Prostate gland (tissue), 2 donors: Measurements from ENCODE around the gene SLC44A3. TPM values are rescaled to one million over a fixed set of nuclear protein-coding genes. Genes with fewer than 3 reads are reported as not detected.

Experiments
- DNase-seq: peaks from one replicate; pipeline ENCODE4 v3.0.0-alpha.2; 2019; ENCODE audit warnings: low spot score
- H3K27ac ChIP-seq, 2 donors: fragments of 200-600 bp; sonication (generic); 2 replicates each; pipeline ENCODE4 v1.5.1; 2017 to 2019
- H3K27me3 ChIP-seq: fragments of 200-600 bp; sonication (generic); replicated peaks from 2 replicates; pipeline ENCODE4 v1.5.1; 2019; ENCODE audit not compliant: insufficient read depth
- H3K36me3 ChIP-seq, 2 donors: fragments of 200-600 bp; sonication (generic); 1 replicate in 1 of 2; 2 replicates in 1 of 2; pipeline versions ENCODE4 v1.5.1 to v1.8.1; 2017 to 2019
- H3K4me1 ChIP-seq: fragments of 200-600 bp; sonication (generic); replicated peaks from 2 replicates; pipeline ENCODE4 v1.5.1; 2019
- H3K4me3 ChIP-seq, 2 donors: fragments of 200-600 bp; sonication (generic); 2 replicates each; pipeline ENCODE4 v1.5.1; 2017 to 2019
- H3K9me3 ChIP-seq: fragments of 200-600 bp; sonication (generic); 2 replicates; pipeline ENCODE4 v1.5.1; 2017
- POLR2A ChIP-seq: fragments of 450-650 bp; IDR thresholded peaks from one replicate; pipeline ENCODE4 v1.6.1; 2016; ENCODE audit warnings: antibody characterized with exemption, mild to moderate bottlenecking
- POLR2AphosphoS5 ChIP-seq: sonication (generic); formaldehyde crosslinking; IDR thresholded peaks from one replicate; pipeline ENCODE4 v1.6.1; 2017; ENCODE audit warnings: antibody characterized with exemption
- WGBS: methylation state at CpG from one replicate; pipeline ENCODE4 v1.1.5; 2018; 5-methylcytosine and 5-hydroxymethylcytosine counted together
- intact Hi-C: fragments of 100-400 bp; cut with DNase I; formaldehyde crosslinking; loops from one replicate; pipeline ENCODE4 v1.14.2; 2022
- total RNA-seq, 2 donors: library from RNA; depleted of rRNA; stranded (reverse); fragments of >200 nt; gene quantifications; one replicate each; pipeline ENCODE4 v1.1.0, GENCODE V29; 2016
- TF ChIP-seq, protein P1 (sequence below), 4 experiments: fragments of 200-600 bp in 2 of 4; fragments of 450-650 bp in 2 of 4; sonication (generic) in 2 of 4; IDR thresholded peaks; 1 replicate in 3 of 4; 2 replicates in 1 of 4; pipeline ENCODE4 v1.5.1; 2016 to 2019; ENCODE audit warnings: antibody characterized with exemption in 4 of 4, mild to moderate bottlenecking in 2 of 4, moderate library complexity in 2 of 4

Gene SLC44A3
- total RNA-seq, 2 donors from 2014 or later, result 15.4 to 16.2 TPM

DNA sequence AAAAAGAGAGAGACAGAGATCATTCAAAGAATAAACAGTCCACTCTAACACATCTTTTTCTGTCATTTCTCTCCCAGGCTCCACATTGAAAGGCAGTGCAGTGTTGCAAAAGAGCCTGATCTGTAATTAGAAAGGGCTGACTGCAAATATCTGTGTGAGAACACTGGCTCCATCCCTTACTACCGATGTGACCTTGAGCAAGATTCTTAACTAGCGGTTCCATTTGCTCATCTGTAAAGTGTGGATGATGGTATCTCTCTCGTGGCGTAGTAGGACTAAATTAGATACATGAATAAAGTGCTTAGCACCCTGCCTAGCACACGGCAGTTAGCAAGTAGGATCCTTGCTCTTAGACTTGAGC lies 26.9 kb upstream of the SLC44A3 start:
- no peak overlapping the region for H3K4me3 ChIP-seq
- WGBS, result 59% methylated on average over 5 of the region's 5 CpGs
- H3K27me3 ChIP-seq, result no peaks in the 10 kb centered on the region
- TF ChIP-seq POLR2AphosphoS5, result peak; percentile 4
- TF ChIP-seq, protein P1, sequence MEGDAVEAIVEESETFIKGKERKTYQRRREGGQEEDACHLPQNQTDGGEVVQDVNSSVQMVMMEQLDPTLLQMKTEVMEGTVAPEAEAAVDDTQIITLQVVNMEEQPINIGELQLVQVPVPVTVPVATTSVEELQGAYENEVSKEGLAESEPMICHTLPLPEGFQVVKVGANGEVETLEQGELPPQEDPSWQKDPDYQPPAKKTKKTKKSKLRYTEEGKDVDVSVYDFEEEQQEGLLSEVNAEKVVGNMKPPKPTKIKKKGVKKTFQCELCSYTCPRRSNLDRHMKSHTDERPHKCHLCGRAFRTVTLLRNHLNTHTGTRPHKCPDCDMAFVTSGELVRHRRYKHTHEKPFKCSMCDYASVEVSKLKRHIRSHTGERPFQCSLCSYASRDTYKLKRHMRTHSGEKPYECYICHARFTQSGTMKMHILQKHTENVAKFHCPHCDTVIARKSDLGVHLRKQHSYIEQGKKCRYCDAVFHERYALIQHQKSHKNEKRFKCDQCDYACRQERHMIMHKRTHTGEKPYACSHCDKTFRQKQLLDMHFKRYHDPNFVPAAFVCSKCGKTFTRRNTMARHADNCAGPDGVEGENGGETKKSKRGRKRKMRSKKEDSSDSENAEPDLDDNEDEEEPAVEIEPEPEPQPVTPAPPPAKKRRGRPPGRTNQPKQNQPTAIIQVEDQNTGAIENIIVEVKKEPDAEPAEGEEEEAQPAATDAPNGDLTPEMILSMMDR (IDR thresholded peaks at IDR 0.05), result no peak
- H3K4me1 ChIP-seq, result no peaks in the 10 kb centered on the region
- H3K9me3 ChIP-seq, result no peaks in the 10 kb centered on the region
- H3K36me3 ChIP-seq, result no peaks in the 10 kb centered on the region
- H3K27ac ChIP-seq, result peak overlapping the region; percentile 38 to 55
- DNase-seq, result no peak
- intact Hi-C loops, result no loop called here

DNA sequence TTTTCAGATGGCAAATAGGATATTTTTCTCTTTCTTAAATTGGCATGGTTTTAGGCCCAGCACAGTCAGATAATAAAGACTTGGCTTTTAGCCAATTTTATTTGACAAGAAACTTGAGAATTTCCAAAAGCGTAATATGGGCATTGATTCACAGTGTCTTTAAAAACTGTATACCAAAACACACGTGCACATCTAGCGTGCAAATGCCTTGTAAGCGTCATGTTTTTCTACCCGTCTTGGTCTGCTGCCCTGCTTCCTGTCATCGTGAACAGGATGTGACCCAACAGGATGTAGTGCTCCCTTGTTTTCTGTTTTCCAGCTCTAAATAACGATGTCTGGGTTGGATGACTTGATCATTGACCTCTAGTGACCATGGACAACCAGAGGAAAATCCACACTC lies 24.7 kb upstream of the SLC44A3 start:
- no peaks in the 10 kb centered on the region for H3K9me3 ChIP-seq
- H3K36me3 ChIP-seq, result no peaks in the 10 kb centered on the region
- 79% methylated on average over 7 of the region's 7 CpGs for WGBS
- no peak for DNase-seq
- no peaks in the 10 kb centered on the region for H3K27me3 ChIP-seq
- TF ChIP-seq, protein P1 (IDR thresholded peaks at IDR 0.05), result no peak
- TF ChIP-seq POLR2A, result no peak
- TF ChIP-seq POLR2AphosphoS5, result no peak
- H3K4me3 ChIP-seq, result no peak overlapping the region
- intact Hi-C loops, result no loop called here
- H3K27ac ChIP-seq, result no peak overlapping the region
- no peaks in the 10 kb centered on the region for H3K4me1 ChIP-seq

DNA sequence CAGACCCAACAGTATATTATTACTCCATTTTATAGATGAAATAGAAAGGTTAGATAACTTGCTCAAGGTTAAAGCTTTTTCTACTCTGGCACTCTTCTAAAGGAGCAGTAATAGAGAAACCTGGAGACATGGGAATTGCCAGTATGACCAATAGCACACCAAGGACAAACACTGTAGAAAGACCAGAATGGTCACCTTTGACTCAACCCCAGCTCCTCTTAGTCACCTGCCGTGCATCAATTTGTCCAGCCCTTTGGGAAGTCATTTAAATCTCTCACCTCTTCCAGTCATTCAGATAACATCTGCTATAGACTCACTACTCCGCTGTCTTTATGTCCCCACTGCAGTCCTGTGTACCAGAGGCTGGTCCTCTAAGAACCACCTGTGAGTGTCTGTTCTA lies 23.9 kb upstream of the SLC44A3 start:
- intact Hi-C loops, result no loop called here

DNA sequence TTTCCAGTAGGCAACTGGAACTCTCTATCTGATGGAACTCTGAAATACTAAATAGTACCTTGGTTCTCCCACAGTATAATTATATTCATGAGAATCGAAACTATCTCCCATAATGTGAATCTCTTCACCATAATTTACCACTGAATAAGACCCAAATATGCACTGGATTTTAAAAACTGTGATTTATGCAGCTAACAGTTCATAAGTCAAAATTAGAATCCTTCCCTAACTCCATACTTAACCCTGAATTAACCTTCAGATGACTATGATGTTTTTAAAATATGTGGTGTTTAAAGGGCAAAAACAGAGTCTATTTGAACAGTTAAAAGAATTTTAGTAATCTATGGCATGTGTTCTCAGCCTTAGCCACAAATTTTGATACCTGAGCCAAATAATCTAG lies 22.9 kb upstream of the SLC44A3 start:
- intact Hi-C loops, result no loop called here

More for the DNA sequence above, 23.9 kb upstream of the SLC44A3 start:
- 93% methylated on average over 2 of the region's 2 CpGs for WGBS
- DNase-seq, result no peak
- no peaks in the 10 kb centered on the region for H3K36me3 ChIP-seq
- H3K27ac ChIP-seq, result no peak overlapping the region
- H3K4me3 ChIP-seq, result no peak overlapping the region
- no peaks in the 10 kb centered on the region for H3K9me3 ChIP-seq
- no peaks in the 10 kb centered on the region for H3K4me1 ChIP-seq
- no peaks in the 10 kb centered on the region for H3K27me3 ChIP-seq
- no peak for TF ChIP-seq POLR2AphosphoS5
- TF ChIP-seq, protein P1 (IDR thresholded peaks at IDR 0.05), result no peak

DNA sequence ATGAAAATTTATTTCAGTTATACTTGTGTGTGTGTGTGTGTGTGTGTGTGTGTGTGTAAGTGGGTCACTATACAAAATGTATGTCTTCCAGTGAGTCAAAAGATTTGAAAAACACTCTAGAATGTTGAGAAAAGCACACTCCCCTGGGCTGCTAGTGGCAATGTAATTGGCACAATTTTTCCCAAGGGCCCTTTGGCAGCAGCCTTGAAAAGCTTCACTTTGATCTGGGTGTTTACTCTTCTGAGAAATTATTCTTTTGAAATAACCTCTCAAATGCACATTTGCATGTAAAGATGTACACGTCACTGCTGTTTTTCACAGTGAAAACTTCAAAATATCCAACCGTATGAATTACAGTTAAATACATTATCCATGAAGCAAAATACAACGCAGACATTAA lies 22.1 kb upstream of the SLC44A3 start:
- Histone ChIP-seq H3K4me1 (peaks cover 3% of the 10 kb centered on the region), H3K9me3 (no peaks in the 10 kb centered on the region), H3K36me3 (no peaks in the 10 kb centered on the region), H3K27ac (no peak overlapping the region), H3K4me3 (no peak overlapping the region), H3K27me3 (no peaks in the 10 kb centered on the region)
- intact Hi-C loops, result no loop called here
- no peak for DNase-seq
- WGBS, result 81% methylated on average over 3 of the region's 3 CpGs
- TF ChIP-seq POLR2AphosphoS5, result no peak
- no peak for TF ChIP-seq POLR2A
- TF ChIP-seq, protein P1 (IDR thresholded peaks at IDR 0.05), result no peak

More for the DNA sequence above, 22.9 kb upstream of the SLC44A3 start:
- Histone ChIP-seq H3K4me1 (peaks cover 3% of the 10 kb centered on the region), H3K9me3 (no peaks in the 10 kb centered on the region), H3K27me3 (no peaks in the 10 kb centered on the region), H3K4me3 (no peak overlapping the region), H3K27ac (no peak overlapping the region), H3K36me3 (no peaks in the 10 kb centered on the region)
- TF ChIP-seq POLR2A (no peak), POLR2AphosphoS5 (no peak)
- TF ChIP-seq, protein P1 (IDR thresholded peaks at IDR 0.05), result no peak
- WGBS, result 89% methylated on average over 1 of the region's 1 CpG
- DNase-seq, result no peak
